ENCODE measurements around the gene ING5.

DNA sequence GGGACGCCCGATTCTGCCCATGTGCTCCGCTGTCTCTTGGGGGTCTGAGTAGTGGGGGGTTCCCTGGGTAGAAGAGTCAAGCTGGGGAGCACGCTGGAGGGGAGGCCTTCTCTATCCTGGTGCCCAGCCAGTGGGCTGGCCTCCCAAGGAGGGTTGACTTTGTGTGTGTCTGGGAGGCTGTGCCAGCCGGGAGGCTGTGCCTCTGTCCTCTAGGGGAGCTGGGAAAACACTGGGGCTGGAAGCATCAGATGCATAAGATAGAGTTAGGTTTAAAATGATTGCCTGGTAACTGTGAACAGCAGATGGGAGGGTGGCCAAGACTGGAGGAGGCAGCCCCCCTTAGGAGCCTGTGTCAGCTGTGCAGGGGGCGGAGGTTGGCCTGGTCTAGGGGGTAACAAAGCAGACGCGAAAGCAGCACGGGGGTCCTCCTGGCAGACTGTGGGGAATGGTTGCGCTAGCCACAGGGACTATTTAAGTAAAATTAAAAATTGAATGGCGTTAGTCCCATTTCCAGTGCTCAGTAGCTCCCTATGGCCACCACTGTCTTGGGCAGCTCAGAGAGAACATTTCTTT is 1.3 kb downstream of the ING5 start:
- TF ChIP-seq POLR2A (IDR thresholded peaks at IDR 0.05; ENCODE audit: low read depth, low read length) (no peak), TAF1 (IDR thresholded peaks at IDR 0.05; ENCODE audit: borderline replicate concordance, low read depth, low read length) (no peak)
